NT2/D1 (cell line): Measurements from ENCODE around the gene NOTCH1.
A peak's percentile ranks its signal among the peaks of the same experiment; 100 is the strongest.

Source experiments
- DNase-seq: peaks from one replicate; pipeline ENCODE4 v3.0.0-alpha.2; 2011; ENCODE audit warnings: low read depth, low spot score
- H3K27me3 ChIP-seq: 2 replicates; pipeline ENCODE4 v1.6.0; 2011; ENCODE audit warnings: mild to moderate bottlenecking; ENCODE audit not compliant: insufficient read length, insufficient read depth
- H3K36me3 ChIP-seq: 2 replicates; pipeline ENCODE4 v1.6.1; 2011; ENCODE audit warnings: mild to moderate bottlenecking, low read length, mixed read lengths; ENCODE audit not compliant: insufficient read depth, insufficient read length
- H3K4me1 ChIP-seq: 2 replicates; pipeline ENCODE4 v1.5.1; 2011; ENCODE audit not compliant: insufficient read depth, insufficient read length
- H3K4me3 ChIP-seq: 2 replicates; pipeline ENCODE4 v1.5.1; 2011; ENCODE audit warnings: low read depth; ENCODE audit not compliant: insufficient read length
- H3K9ac ChIP-seq: 2 replicates; pipeline ENCODE4 v1.6.0; 2011; ENCODE audit warnings: low read depth; ENCODE audit not compliant: insufficient read length
- H3K9me3 ChIP-seq: 2 replicates; pipeline ENCODE4 v1.5.1; 2011; ENCODE audit warnings: mild to moderate bottlenecking, low read length; ENCODE audit not compliant: insufficient read depth
- SUZ12 ChIP-seq: IDR thresholded peaks from 2 replicates; pipeline ENCODE4 v1.6.1; 2011; ENCODE audit not compliant: insufficient read length, insufficient read depth; ENCODE audit errors: extremely low read depth
- YY1 ChIP-seq: IDR thresholded peaks from 2 replicates; pipeline ENCODE4 v1.6.1; 2011; ENCODE audit not compliant: insufficient read length, insufficient read depth
- ZNF274 ChIP-seq: IDR thresholded peaks from 2 replicates; pipeline ENCODE4 v1.6.1; 2011; ENCODE audit warnings: mild to moderate bottlenecking, low read depth, low read length

The NOTCH1 gene

GRCh38 chr9:136486131-136486530, 59.7 kb downstream of the NOTCH1 start:
- Histone ChIP-seq H3K9me3 (no peaks in the 10 kb centered on the region), H3K4me3 (no peak overlapping the region), H3K36me3 (no peaks in the 10 kb centered on the region), H3K27me3 (peaks cover 5% of the 10 kb centered on the region), H3K9ac (no peak overlapping the region), H3K4me1 (peaks cover 17% of the 10 kb centered on the region)
- TF ChIP-seq ZNF274, result no peak
- TF ChIP-seq YY1, result no peak
- TF ChIP-seq SUZ12, result no peak
- DNase-seq, result no peak

DNA sequence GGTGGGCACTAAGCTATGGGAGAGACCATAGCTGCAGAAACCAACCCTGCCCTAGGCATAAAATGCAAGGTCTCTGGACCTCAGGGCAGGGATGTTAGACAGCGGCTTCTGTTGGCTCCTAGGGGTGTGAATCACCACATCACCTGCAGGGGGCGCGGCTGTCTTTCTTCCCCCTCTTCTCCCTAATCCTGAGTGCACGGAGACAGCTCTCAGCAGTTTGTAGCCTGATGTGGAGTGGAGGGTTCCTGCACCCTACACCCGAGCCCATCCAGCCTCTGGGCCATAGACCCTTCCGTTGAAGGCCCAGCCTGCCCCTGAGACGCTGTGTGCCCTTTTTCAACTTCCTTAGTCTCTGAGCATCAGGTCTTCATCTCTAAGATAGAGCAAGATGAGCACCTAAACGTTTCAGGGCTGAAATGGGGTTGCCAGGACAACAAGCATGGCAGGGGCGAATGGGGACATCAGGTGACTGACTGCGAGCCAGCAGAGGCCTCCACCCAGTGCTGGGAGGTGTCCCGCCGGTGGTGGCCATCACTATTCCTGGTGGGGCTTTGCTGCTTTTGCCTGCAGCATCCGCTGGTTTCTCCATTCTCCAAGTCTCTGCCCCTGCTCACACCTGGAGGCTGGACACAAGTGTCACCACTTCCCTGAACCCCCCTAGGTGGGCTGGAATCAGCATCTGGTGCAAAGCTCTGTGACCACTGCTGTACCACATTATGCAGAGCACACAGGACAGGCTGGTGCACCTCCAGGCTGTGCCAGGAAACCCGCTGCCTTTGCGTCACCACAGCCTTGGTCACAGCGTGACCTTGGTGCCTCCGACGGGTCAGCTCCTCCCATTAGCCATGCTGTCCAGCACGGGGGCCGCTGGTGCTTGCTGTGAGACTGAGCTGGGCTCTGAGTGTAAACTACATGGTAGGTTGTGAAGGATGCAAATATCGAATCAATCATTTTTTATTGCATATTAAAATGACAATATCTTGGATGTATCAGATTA, 60.5 kb downstream of the NOTCH1 start:
- no peak for TF ChIP-seq ZNF274
- no peak for TF ChIP-seq YY1
- no peak for TF ChIP-seq SUZ12
- H3K4me1 ChIP-seq, result peaks cover 17% of the 10 kb centered on the region
- peak overlapping the region; percentile 37 for H3K9ac ChIP-seq
- H3K4me3 ChIP-seq, result no peak overlapping the region
- DNase-seq, result peak; percentile 58
- H3K27me3 ChIP-seq, result peaks cover 5% of the 10 kb centered on the region
- peaks cover 1% of the 10 kb centered on the region for H3K36me3 ChIP-seq
- H3K9me3 ChIP-seq, result no peaks in the 10 kb centered on the region

DNA sequence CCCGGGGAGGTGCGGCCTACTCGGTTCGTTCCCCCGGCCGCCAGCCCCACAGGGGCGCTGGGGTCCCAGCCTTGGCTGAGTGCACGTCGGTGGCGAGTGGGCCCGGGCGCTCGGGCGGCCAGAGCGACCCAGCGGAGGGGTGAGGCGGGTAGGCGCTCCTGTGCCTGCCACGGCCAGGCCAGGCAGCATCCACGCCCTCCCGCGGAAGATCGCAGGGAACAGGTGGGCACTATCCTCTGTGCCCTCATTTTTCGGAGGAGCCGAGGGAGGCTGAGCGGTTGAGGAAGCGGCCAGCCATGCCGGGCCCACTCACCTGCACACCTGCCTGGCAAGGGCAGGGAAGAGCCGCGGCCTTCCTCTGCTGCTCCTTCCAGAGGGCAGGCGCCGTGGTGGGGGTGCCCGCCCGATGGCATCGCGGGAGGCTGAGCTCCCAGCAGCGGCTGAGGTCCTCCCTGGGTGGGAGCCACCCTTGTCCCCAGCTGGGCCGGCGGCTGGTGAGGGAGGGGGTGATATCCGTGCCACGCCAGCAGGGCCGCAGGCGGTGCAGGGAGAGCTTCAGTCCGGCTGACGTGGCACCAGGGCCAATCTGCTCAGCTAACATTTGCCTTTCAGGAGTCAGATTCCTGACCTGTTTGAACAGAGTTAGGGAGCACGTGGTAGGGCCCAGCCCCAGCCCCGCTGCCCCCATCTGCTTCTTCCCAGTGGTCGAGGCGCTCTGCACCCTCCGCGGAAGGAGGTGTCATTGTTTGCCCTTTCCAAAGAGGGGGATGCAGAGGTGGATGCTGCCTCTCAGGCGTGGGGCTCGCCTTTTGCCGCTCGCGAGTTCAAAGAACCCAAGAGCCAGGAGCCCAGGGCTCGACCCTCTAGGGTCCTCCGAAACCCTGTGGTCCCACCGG, 61.4 kb downstream of the NOTCH1 start:
- H3K9ac ChIP-seq, result peak overlapping the region; percentile 87
- TF ChIP-seq ZNF274 (no peak), YY1 (no peak), SUZ12 (no peak)
- H3K27me3 ChIP-seq, result peaks cover 2% of the 10 kb centered on the region
- peaks cover 11% of the 10 kb centered on the region for H3K36me3 ChIP-seq
- no peaks in the 10 kb centered on the region for H3K9me3 ChIP-seq
- peak overlapping the region; percentile 55 for H3K4me3 ChIP-seq
- peaks cover 19% of the 10 kb centered on the region for H3K4me1 ChIP-seq
- no peak for DNase-seq

DNA sequence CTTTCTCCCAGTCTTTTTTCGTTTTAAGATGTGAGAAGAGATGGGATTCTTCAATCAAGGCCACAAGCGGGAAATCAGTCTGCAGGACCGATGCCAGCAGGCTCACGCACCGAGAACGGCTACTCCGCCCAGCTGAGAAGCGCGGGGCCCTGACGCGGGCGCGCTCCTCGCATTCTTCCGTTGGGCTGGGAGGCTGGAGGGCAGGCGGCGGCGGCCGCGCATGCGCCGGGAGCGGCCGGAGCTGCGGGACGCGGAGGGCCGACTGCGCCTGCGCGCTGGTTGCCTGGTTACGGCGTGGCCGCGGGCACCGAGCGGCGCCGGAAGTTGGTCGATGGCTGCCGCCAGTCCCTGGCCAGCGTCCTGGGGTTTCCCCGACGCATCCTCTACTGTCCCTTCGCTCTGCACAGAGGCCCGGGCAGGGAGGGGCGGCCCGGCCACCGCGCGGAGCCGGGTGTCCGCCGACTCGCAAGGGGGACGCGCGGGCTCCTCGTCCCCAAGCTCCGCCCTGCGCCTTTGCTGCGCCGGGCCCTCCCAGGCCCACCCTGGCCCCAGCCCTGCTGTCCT, 62.2 kb downstream of the NOTCH1 start:
- H3K9me3 ChIP-seq, result no peaks in the 10 kb centered on the region
- peak overlapping the region; percentile 87 for H3K9ac ChIP-seq
- H3K4me1 ChIP-seq, result peaks cover 19% of the 10 kb centered on the region
- H3K27me3 ChIP-seq, result no peaks in the 10 kb centered on the region
- peaks cover 16% of the 10 kb centered on the region for H3K36me3 ChIP-seq
- peak overlapping the region; percentile 55 for H3K4me3 ChIP-seq
- TF ChIP-seq ZNF274, result no peak
- DNase-seq, result peak; percentile 80

DNA sequence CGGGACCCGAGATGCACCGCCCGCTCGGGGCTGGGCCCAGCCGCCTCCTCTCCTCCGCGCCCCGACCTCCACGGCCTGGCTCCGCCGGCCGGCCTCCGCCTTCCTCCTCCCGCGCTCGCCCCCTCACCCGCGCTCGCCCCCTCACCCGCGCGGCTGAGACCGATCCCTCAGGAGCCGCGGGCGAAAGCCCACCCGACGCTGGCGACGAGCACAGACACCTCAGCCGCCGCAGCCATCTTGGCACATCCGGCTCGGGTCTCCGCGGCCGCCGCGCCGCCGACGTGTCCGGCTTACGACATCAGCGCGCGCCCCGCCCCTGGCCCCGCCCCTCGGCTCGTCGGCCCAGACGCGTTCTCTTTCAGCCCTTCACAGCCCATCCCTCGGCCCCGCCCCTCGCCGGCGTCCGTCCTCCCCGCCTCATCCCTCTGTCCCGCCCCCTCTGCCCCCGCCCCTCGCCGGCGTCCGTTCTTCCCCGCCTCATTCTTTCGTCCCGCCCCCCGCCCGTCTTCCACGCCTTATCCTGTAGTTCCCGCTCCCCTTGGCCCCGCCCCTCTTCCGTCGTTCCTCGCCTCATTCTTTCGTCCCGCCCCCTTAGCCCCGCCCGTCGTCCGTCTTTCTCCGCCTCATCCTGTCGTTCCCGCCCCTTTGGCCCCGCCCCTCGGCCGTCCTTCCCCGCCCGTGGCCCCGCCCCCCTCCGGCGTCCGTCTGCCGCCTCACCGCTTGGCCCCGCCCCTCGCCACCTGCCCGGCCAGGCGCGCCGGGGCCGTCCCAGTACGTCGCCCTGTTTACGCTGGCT, 62.9 kb downstream of the NOTCH1 start, which contains the start of gene SEC16A:
SEC16A (minus strand) TSS at position 248 of the 796 bp plus-strand sequence. CDS start 5,425 bp downstream, outside the sequence.
- Histone ChIP-seq H3K27me3 (no peaks in the 10 kb centered on the region), H3K9ac (peak within 1 kb of the TSS; percentile 87), H3K36me3 (peaks cover 23% of the 10 kb centered on the region), H3K4me1 (peaks cover 19% of the 10 kb centered on the region), H3K4me3 (peak within 1 kb of the TSS; percentile 74), H3K9me3 (no peaks in the 10 kb centered on the region)
- TF ChIP-seq SUZ12 (no peak), YY1 (peak; percentile 67)
- peak; percentile 97 for DNase-seq

DNA sequence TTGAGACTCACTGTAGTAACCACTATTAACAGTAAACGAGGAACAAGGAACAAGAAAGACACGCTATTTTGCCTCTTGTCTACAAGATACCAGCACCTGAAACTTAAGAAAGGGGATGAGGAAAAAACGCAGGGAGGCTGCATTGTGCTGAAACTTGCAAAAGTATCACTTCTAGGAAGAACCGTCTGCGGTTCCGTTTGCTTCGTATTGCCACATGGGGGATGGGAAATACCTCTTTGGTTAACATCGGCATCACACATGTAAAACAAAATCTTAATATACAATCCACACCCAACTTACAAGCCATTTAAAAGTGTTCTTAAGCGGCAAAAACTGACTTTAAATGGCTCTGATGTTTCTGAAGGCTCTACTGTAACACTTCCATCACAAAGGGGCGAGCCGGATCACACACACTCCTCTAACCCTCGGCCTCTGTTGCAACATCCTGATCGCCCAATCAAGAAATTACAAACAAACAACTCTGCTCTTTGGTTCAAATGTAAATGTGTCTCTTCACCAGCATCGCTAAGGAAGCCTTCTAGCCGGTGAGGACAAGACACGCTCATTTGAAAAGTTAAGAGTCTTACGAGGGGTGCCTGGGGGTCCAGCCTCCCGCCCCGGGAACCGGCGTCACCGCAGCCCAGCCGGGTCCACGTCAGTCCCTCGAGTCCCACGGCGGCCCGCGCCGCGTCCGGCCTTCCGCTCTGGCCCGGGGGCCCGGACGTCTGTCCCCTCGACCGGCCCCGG, 63.6 kb downstream of the NOTCH1 start:
- peak; percentile 30 for DNase-seq
- Histone ChIP-seq H3K36me3 (peaks cover 31% of the 10 kb centered on the region), H3K9me3 (no peaks in the 10 kb centered on the region), H3K27me3 (no peaks in the 10 kb centered on the region), H3K4me1 (peaks cover 19% of the 10 kb centered on the region), H3K9ac (peak overlapping the region; percentile 85), H3K4me3 (peak overlapping the region; percentile 74)
- no peak for TF ChIP-seq ZNF274
- TF ChIP-seq SUZ12, result no peak
- no peak for TF ChIP-seq YY1
